HCT116 (cell line): ENCODE results near the gene SLC5A2. TPM values are rescaled to one million over a fixed set of nuclear protein-coding genes. Genes with fewer than 3 reads are reported as not detected.

Experiments
- ATAC-seq: fragments of 200-7000 bp; cut with Tn5 transposase; 2 replicates; pipeline ENCODE4 v1.9.1; 2020; ENCODE audit warnings: mild to moderate bottlenecking, moderate library complexity
- BruUV-seq: library from RNA; stranded (reverse); fragments of 400-500 nt; replicated peaks from 2 replicates; lab custom pipeline; 2021; lab: Mats Ljungman, UMichigan
- CTCF ChIA-PET: fragments of 300-600 bp; sonication (Branson Sonifier 250); formaldehyde crosslinking; loops from one replicate; lab custom pipeline; 2021; ENCODE audit warnings: antibody characterized with exemption; lab: Charles Lee
- POLR2A ChIA-PET: fragments of 300-600, 350-600 bp; sonication (Branson Sonifier 250); formaldehyde crosslinking; loops from one replicate; lab custom pipeline; 2021; ENCODE audit warnings: antibody characterized with exemption; lab: Charles Lee
- RAD21 ChIA-PET, 2 experiments: fragments of 300-600 bp; sonication (Branson Sonifier 250); formaldehyde crosslinking; loops; one replicate each; lab custom pipeline; 2023; ENCODE audit warnings: low total read pairs in 2 of 2; ENCODE audit not compliant: uncharacterized antibody in 2 of 2, unreplicated experiment in 2 of 2, low non-redundant PET in 1 of 2; lab: Charles Lee
- DNase-seq: peaks from one replicate; pipeline ENCODE4 v3.0.0-alpha.2; 2010; ENCODE audit warnings: low read depth, low spot score
- H2AFZ ChIP-seq: fragments of 200-600 bp; shearing (Covaris generic), sonication (generic); 2 replicates; pipeline ENCODE4 v1.6.1; 2017; ENCODE audit warnings: low read depth, mixed run types, mixed read lengths, antibody characterized with exemption, low read length; ENCODE audit not compliant: poor library complexity, severe bottlenecking
- H3K27ac ChIP-seq: 2 replicates; pipeline ENCODE4 v1.5.1; 2012; ENCODE audit warnings: low read depth, low read length
- H3K27me3 ChIP-seq: fragments of 200-600 bp; sonication (generic); 2 replicates; pipeline ENCODE4 v1.6.1; 2016; ENCODE audit warnings: mixed run types, low read length, mixed read lengths; ENCODE audit not compliant: insufficient read depth
- H3K36me3 ChIP-seq, 2 experiments: fragments of 200-500 bp in 1 of 2; fragments of 200-600 bp in 1 of 2; sonication (Bioruptor generic) in 1 of 2; sonication (generic) in 1 of 2; 2 replicates each; pipeline versions ENCODE4 v1.5.1 to v1.6.1; 2014 to 2016; ENCODE audit warnings: low read length in 2 of 2, inconsistent platforms in 1 of 2, mixed read lengths in 1 of 2, mixed run types in 1 of 2; ENCODE audit not compliant: insufficient read depth in 2 of 2, control insufficient read depth in 1 of 2
- H3K4me1 ChIP-seq, 2 experiments: fragments of 200-600 bp in 1 of 2; sonication (generic) in 1 of 2; 2 replicates each; pipeline versions ENCODE4 v1.5.1 to v1.6.1; 2012 to 2017; ENCODE audit warnings: low read length in 2 of 2, inconsistent platforms in 1 of 2, mild to moderate bottlenecking in 1 of 2, mixed read lengths in 1 of 2, mixed run types in 1 of 2, moderate library complexity in 1 of 2; ENCODE audit not compliant: insufficient read depth in 2 of 2, control insufficient read depth in 1 of 2
- H3K4me2 ChIP-seq: fragments of 200-600 bp; sonication (generic); 2 replicates; pipeline ENCODE4 v1.6.1; 2017; ENCODE audit warnings: mixed run types, low read length, mixed read lengths
- H3K4me3 ChIP-seq, 2 experiments: fragments of 200-600 bp in 1 of 2; sonication (generic) in 1 of 2; replicated peaks in 1 of 2; 2 replicates each; pipeline ENCODE4 v1.5.1; 2011 to 2016; ENCODE audit warnings: low read length in 2 of 2, control low read depth in 1 of 2, low read depth in 1 of 2, mild to moderate bottlenecking in 1 of 2, mixed read lengths in 1 of 2, mixed run types in 1 of 2
- H3K79me2 ChIP-seq: fragments of 200-600 bp; sonication (generic); 2 replicates; pipeline ENCODE4 v1.6.1; 2017; ENCODE audit warnings: mild to moderate bottlenecking, mixed run types, low read length, moderate library complexity, mixed read lengths; ENCODE audit not compliant: insufficient read depth
- H3K9ac ChIP-seq: fragments of 200-600 bp; sonication (generic); 2 replicates; pipeline ENCODE4 v1.6.1; 2016; ENCODE audit warnings: low read length, mixed read lengths
- H3K9me2 ChIP-seq: fragments of 200-600 bp; sonication (generic), shearing (Covaris generic); 2 replicates; pipeline ENCODE4 v1.6.1; 2017; ENCODE audit warnings: mixed run types, mild to moderate bottlenecking, moderate library complexity; ENCODE audit not compliant: insufficient read depth
- H3K9me3 ChIP-seq, 2 experiments: fragments of 200-500 bp in 1 of 2; fragments of 200-600 bp in 1 of 2; sonication (Bioruptor generic) in 1 of 2; sonication (generic) in 1 of 2; 2 replicates each; pipeline ENCODE4 v1.6.1; 2014 to 2017; ENCODE audit warnings: low read length in 2 of 2, mixed read lengths in 2 of 2, inconsistent platforms in 1 of 2, low read depth in 1 of 2, mild to moderate bottlenecking in 1 of 2, mixed run types in 1 of 2, moderate library complexity in 1 of 2; ENCODE audit not compliant: control insufficient read depth in 1 of 2, insufficient read depth in 1 of 2
- H4K20me1 ChIP-seq: fragments of 200-600 bp; sonication (generic), shearing (Covaris generic); 2 replicates; pipeline ENCODE4 v1.6.1; 2017; ENCODE audit warnings: mixed run types, mild to moderate bottlenecking, moderate library complexity; ENCODE audit not compliant: insufficient read depth
- CEBPB ChIP-seq: IDR thresholded peaks from 2 replicates; pipeline ENCODE4 v1.6.1; 2012; ENCODE audit warnings: low read depth
- CTCF ChIP-seq, 3 experiments: fragments of 200-600 bp in 1 of 3; sonication (generic) in 1 of 3; IDR thresholded peaks in 2 of 3; conservative IDR thresholded peaks in 1 of 3; 2 replicates each; pipeline ENCODE4 v1.5.1; 2012 to 2017; ENCODE audit warnings: low read depth in 2 of 3, low read length in 2 of 3, antibody characterized with exemption in 1 of 3, borderline replicate concordance in 1 of 3, control low read depth in 1 of 3, mild to moderate bottlenecking in 1 of 3, mixed read lengths in 1 of 3, mixed run types in 1 of 3, moderate library complexity in 1 of 3; ENCODE audit not compliant: insufficient read depth in 1 of 3
- EGR1 ChIP-seq: IDR thresholded peaks from 2 replicates; pipeline ENCODE4 v1.6.1; 2012; ENCODE audit warnings: low read depth
- ELF1 ChIP-seq: IDR thresholded peaks from 2 replicates; pipeline ENCODE4 v1.6.1; 2012; ENCODE audit warnings: low read depth, borderline replicate concordance
- EZH2 ChIP-seq: fragments of 200-600 bp; sonication (generic); IDR thresholded peaks from 2 replicates; pipeline ENCODE4 v1.6.1; 2017; ENCODE audit warnings: antibody characterized with exemption, mixed run types
- EZH2phosphoT487 ChIP-seq: fragments of 200-600 bp; IDR thresholded peaks from 2 replicates; pipeline ENCODE4 v1.6.1; 2018; ENCODE audit warnings: antibody characterized with exemption, borderline replicate concordance
- FOSL1 ChIP-seq: IDR thresholded peaks from 2 replicates; pipeline ENCODE4 v1.6.1; 2012; ENCODE audit warnings: low read depth
- MAX ChIP-seq: IDR thresholded peaks from 2 replicates; pipeline ENCODE4 v1.6.1; 2012
- POLR2A ChIP-seq: IDR thresholded peaks from 2 replicates; pipeline ENCODE4 v1.7.0; 2011; ENCODE audit warnings: borderline replicate concordance; ENCODE audit not compliant: insufficient read depth, insufficient read length; ENCODE audit errors: extremely low read depth
- POLR2AphosphoS5 ChIP-seq: IDR thresholded peaks from 2 replicates; pipeline ENCODE4 v1.6.1; 2011; ENCODE audit warnings: mild to moderate bottlenecking, low read depth, low read length, moderate library complexity
- SIN3A ChIP-seq: IDR thresholded peaks from 2 replicates; pipeline ENCODE4 v1.6.1; 2012; ENCODE audit warnings: low read depth
- SRF ChIP-seq: IDR thresholded peaks from 2 replicates; pipeline ENCODE4 v1.6.1; 2012; ENCODE audit warnings: low read depth
- YY1 ChIP-seq: IDR thresholded peaks from 2 replicates; pipeline ENCODE4 v1.6.1; 2011; ENCODE audit warnings: low read length, low read depth, moderate library complexity, mild to moderate bottlenecking; ENCODE audit not compliant: insufficient replicate concordance; ENCODE audit errors: extremely low read depth
- ZFX ChIP-seq: fragments of 450-650 bp; IDR thresholded peaks from 2 replicates; pipeline ENCODE4 v1.6.1; 2017
- ZNF274 ChIP-seq: fragments of 200-500 bp; sonication (Bioruptor generic); IDR thresholded peaks from 2 replicates; pipeline ENCODE4 v1.6.1; 2014; ENCODE audit warnings: mild to moderate bottlenecking, low read depth, low read length, inconsistent platforms
- intact Hi-C: fragments of 100-400 bp; cut with micrococcal nuclease; formaldehyde crosslinking; loops from 2 replicates; pipeline ENCODE4 v1.10.0; 2022
- total RNA-seq: library from RNA; stranded (reverse); gene quantifications from one replicate; pipeline ENCODE4 v1.2.1, GENCODE V29; 2021; ENCODE audit not compliant: unreplicated experiment

SLC5A2 gene
- total RNA-seq, 1 experiment from 2014 or later: 0.10 TPM

GRCh38 chr16:31493506-31494125 lies 10.7 kb downstream of the SLC5A2 start:
- CTCF ChIA-PET: no interaction called here
- Histone ChIP-seq H2AFZ (no peak overlapping the region), H3K9me3 (no peaks in the 10 kb centered on the region)
- TF ChIP-seq SIN3A: no peak
- TF ChIP-seq MAX: no peak
- TF ChIP-seq YY1: no peak
- TF ChIP-seq ELF1: no peak
- TF ChIP-seq EZH2phosphoT487: no peak
- no peak for TF ChIP-seq CTCF (IDR thresholded peaks at IDR 0.05 in 2 of 3, conservative IDR thresholded peaks at IDR 0.05 in 1 of 3; ENCODE audit: borderline replicate concordance in 1 of 3, insufficient read depth in 1 of 3, low read depth in 2 of 3, low read length in 2 of 3)
- no peak for TF ChIP-seq POLR2A
- TF ChIP-seq EZH2: no peak
- TF ChIP-seq POLR2AphosphoS5: no peak
- no peak for TF ChIP-seq CEBPB
- no peak for TF ChIP-seq ZNF274
- no peak for TF ChIP-seq FOSL1
- TF ChIP-seq EGR1: no peak
- TF ChIP-seq SRF: no peak
- TF ChIP-seq ZFX: no peak
- TF ChIP-seq, all 23 proteins: peak for 0
- POLR2A ChIA-PET: no interaction called here
- no peak overlapping the region for H3K9ac ChIP-seq
- no peak for ATAC-seq
- BruUV-seq: no TSS peak
- no peak for DNase-seq
- H4K20me1 ChIP-seq: no peaks in the 10 kb centered on the region
- H3K9me2 ChIP-seq: no peaks in the 10 kb centered on the region
- H3K4me1 ChIP-seq: no peaks in the 10 kb centered on the region
- no peak overlapping the region for H3K4me3 ChIP-seq
- intact Hi-C loops: no loop called here
- no peak overlapping the region for H3K4me2 ChIP-seq
- no peak overlapping the region for H3K27ac ChIP-seq
- peaks cover 2 to 4% of the 10 kb centered on the region in 2 experiments; a peak in 2 of 4 replicates for H3K36me3 ChIP-seq
- no peaks in the 10 kb centered on the region for H3K79me2 ChIP-seq
- H3K27me3 ChIP-seq: no peaks in the 10 kb centered on the region
- RAD21 ChIA-PET: no interaction called here
